GM21529 (cell line): Measurements from ENCODE around the gene NECAB2.

Experiments
- ATAC-seq: cut with Tn5 transposase; IDR thresholded peaks from one replicate; pipeline ENCODE4 v1.9.1; 2021; ENCODE audit not compliant: unreplicated experiment

Gene NECAB2

DNA sequence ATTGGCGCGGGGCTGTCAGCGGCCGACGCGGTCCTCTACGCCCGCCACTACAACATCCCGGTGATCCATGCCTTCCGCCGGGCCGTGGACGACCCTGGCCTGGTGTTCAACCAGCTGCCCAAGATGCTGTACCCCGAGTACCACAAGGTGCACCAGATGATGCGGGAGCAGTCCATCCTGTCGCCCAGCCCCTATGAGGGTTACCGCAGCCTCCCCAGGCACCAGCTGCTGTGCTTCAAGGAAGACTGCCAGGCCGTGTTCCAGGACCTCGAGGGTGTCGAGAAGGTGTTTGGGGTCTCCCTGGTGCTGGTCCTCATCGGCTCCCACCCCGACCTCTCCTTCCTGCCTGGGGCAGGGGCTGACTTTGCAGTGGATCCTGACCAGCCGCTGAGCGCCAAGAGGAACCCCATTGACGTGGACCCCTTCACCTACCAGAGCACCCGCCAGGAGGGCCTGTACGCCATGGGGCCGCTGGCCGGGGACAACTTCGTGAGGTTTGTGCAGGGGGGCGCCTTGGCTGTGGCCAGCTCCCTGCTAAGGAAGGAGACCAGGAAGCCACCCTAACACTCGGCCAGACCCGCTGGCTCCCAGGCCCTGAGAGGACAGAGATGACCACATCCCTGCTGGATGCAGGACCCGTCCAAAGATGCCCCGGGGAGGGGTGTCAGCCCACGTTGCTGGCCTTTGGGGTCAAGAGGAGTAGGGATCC, 2.4 kb upstream of the NECAB2 start:
- no peak for ATAC-seq

DNA sequence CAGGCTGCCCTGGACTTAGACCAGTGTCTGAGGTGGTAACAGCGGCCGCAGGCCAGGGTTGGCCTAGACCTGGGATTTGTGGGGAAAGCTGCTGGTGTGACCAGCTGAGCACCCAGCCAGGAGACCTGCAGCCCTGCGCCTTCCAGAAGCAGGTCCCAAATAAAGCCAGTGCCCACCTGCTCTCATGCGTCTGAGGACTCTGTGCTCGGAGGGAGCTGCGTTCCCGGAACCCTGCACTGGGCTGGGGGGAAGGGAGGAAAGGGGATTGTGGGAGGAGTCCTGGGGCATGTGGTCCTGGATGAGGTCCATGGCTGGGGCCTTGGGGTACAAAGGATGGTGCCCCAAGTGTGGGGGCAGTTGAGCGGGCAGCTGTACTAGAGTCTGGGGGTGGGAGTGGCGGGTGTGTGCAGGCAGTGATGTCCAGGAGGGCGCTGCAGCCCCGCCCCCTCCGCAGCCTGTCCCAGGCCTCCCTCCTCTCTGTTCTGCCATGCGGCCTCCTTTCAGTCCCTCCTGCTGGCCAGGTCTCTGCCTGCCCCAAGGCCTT, 1.8 kb upstream of the NECAB2 start:
- ATAC-seq: no peak

DNA sequence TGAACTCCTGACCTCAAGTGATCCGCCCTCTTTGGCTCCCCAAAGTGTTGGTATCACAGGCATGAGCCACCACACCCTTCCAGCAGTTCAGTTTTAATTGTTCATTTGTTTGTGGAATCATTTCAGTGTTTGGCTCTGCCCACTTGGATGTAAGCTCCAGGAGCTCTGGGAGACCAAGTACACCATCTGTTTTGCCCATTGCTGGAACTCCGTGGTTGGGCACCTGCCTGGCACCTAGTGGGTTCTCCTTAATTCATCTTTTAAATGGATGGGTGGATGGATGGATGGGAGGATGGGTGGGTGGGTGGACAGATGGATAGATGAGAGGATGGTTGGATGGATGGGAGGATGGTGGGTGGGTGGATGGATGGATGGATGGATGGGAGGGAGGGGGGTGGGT, 953 bp upstream of the NECAB2 start:
- ATAC-seq: no peak

DNA sequence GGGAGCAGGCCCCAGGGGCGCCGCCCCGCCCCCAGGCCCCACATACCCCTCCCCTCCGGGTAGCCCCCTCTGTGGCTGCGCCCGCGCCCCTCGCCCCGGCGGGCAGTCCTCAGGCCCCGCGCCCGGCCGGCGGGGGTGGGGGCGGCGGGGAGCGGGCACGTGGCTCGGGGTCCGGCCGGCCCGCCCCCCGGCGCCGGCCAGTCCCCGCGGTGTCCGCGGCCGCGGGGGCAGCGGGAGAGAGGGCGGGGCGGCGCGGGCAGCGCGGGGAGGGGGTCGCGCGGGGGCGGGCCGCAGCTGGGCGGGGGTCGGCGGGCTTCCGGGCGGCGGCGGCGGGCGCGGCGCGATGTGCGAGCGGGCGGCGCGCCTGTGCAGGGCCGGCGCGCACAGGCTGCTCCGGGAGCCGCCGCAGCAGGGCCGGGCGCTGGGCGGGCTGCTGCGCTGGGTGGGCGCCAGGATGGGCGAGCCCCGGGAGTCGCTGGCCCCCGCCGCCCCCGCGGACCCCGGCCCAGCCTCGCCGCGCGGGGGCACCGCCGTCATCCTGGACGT, 335 bp downstream of the NECAB2 start:
- no peak for ATAC-seq

DNA sequence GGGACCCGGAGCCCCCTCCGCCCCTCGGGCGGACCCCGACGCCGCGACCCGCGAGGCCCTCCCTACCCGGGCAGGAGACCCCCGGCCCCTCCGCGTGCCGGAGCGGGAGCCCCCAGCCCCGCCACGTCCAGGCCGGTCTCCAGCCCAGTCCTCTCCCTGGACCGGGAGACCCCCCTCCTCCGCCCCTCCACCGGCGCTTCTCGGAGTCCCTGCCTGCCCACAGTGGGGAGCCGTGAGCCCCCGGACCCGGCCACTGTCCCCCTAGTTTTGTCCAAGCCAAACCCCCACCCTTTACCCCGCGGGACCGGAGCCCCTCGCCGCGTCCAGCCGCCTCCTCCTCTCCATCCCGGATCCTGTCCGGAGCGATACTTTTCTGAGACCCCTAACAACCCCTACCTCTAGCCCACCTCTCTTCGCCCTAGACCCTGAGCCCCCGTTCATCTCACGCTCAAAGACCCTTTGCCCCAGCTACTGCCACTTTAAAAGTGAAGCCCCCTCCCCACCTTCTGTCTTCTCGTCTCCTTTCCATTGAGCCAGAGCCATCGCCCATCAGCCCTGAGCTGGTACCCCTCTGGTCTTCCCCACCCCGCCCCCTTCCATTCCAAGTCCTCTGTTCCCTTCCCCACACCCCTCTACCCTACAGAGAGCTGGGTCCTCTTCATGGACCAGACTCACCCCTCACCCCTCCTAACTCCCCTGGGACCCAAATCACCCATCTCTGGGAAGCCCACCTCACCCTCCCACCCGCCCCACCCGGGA, 1.0 kb downstream of the NECAB2 start:
- ATAC-seq: no peak

DNA sequence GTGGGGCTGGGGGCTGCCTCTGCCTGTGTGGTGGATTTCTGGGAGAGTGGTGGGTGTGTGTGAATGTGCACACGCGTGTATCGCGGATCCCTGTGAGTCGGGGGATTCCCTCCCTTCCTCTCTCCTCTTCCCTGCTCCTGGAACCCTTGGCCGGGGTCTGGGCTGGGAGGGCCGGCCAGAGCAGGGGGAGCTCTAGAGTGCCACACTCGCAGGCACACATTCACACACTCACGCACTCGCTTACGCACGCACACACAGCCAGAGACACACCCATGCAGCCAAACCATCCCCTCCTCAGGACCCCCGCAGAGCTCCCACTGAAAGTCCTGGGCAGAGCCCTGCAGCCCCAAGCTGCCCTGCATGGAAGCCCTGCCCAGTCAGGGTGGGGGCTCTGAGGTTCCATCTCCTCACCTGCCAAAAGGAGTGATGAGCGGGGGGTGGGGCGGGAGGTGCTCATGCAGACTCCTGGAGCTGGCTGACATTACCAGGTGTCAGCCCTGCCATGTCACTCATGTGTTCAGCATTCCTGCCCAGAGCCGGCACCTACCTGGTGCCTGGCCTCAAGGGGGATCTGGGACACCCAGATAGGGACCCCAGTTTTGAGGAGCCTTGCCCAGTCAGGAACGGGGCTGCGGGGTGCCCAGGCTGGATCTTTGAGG, 1.9 kb downstream of the NECAB2 start:
- ATAC-seq: no peak

DNA sequence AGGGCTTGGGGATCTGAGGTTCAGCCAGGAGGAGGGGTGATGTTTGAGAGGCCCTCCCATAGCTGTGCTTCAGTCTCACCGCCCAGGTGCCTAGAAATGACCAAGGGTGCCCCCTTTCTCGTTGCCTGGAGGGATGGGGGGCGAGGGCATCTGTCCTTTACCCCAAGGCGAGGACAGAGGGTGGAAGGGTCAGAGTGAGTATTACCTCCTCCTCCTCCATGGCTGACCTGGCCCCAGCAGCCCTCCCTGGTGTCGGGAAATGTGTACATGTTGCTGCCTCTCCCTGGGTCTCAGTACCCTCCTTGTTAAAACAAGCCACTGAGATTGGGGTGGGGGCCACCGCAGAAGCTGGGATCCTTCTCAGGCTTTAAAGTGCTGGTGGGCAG, 2.4 kb downstream of the NECAB2 start:
- no peak for ATAC-seq

DNA sequence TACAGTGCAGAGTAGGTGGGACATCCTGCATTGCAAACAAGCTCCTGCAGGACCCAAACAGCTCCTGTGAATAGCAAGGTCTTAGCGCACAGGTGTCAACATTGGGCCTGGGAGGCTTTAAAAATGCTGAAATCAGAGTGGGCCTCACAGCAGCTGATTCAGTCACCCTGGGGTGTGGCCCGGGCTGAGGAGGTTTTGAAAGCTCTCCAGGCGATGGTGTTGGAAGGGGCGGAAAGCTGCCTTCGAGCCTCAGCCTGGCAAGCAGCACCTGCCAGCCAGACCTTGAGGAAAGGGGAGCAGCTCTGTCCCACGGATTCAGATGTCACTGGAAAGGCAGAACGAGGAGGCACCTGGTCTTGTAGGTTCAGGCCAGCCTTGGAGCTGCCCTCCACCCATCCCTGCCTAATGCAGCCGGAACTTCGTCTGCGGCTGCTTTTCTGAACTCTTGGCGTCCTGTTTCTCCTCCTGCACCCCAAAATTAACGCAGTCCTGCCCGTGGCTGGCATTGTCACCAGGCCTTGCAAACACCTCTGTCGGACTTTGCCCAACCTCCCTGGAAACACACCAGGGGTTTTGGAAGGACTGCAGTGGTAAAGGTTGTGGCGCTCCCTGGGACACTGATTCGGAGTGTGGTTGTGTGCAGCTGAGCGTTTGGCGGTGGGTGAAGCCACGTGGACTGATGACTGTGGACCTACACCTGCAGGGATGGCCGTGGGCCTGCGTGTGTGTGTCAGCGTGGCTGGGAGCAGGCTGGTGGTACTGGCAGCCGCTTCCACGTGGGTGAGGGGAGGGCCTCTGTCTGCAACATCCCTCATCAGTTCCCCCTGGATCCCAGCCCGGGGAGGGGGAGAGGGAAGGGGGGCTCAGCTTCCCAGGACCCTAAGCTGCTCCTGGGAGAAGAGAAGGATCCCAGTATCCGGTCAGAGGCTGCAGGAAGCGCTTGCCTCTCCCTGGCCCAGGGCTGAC, 3.4 kb downstream of the NECAB2 start:
- no peak for ATAC-seq

DNA sequence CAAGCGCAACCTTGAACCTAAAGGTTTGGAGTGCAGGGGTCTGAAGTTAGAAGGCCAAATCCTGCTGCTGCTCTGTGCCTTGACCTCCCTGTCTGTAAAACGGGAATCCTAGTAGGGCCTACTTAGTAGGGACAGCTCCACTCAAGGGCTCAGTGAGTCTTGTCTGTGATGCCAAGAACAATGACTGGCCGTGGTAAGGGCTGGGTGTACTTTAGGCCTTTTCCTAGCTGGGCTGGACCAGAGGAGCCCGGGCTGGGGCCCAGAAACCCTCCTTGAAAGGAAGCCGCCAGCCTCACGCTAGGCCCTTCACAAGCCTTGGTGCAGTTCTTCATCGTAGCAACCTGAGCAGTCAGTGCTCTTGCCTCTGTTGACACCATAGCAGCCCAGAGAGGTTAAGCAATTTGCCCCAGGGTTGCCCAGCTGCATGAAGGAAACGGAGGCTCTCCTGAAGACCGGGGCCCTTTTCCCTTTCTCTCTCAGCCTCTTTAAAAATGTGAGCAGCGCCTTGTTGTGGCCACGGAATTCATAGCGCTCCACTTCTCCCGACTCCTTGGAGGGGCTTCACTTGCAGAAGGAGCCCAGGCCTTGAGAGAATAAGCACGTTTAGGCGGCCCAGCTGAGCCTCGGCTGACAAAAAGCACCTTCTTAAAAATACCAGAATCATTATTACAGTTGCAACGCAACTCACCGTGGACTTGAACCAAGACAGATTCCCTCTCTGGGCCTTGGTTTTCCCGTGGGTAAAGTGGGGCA, 4.4 kb downstream of the NECAB2 start:
- ATAC-seq: no peak

DNA sequence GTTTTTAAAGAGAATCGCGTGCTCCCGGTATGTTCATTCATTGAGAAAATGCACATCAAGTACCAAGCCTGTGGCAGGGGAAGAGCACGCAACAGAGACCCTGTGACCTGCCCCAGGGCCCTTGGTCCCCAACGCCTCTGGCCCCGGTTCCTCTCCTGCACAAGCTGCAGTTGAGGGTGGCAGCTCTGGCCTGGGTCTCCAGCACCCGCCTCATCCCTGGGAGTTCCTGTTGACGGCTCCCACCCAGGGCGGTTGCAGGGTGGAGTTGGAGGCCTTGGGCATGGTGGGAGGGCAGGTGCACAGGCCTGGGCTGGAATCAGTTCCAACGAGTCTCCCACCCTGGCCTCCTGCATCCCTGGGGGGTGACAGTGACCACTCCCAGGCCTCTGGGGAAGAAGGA, 5.0 kb downstream of the NECAB2 start:
- no peak for ATAC-seq

DNA sequence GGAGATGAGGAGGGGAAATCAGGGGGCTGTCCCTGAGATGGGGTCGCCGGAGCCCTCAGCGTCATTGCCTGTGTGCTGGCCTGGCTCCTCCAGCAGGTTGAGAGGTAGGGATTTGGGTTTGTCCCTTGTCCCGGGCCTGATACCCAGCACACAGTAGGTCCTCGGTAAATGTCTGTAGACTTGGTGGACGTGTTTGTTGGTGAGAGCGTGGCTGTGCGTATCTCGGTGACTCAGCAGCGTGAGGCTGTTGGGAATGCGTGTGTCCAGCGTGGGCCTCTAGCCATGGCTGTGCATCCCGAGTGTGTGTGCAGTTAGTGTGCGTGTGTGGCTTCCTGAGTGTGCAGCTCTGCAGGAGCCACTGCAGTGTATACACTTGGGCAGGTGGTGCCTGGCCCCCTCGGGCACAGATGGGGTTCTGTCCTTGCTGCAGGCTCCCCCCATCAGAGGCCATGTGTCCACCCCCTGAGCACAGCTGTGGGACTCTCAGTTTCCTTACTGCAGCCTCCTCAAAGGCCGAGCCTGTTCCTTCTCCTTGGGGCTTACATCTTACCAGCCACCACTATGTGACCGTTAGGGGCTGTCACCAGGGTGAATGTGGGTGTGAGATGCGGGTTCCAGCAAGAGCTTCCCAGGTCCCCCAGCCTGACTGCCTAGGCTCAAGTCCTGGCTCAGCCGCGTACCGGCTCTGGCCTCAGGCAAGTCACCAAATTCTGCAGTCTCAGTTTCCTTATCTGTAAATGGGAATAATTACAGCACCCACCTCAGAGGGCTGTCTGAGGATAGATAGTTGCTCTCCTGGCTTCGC, 5.7 kb downstream of the NECAB2 start:
- no peak for ATAC-seq

DNA sequence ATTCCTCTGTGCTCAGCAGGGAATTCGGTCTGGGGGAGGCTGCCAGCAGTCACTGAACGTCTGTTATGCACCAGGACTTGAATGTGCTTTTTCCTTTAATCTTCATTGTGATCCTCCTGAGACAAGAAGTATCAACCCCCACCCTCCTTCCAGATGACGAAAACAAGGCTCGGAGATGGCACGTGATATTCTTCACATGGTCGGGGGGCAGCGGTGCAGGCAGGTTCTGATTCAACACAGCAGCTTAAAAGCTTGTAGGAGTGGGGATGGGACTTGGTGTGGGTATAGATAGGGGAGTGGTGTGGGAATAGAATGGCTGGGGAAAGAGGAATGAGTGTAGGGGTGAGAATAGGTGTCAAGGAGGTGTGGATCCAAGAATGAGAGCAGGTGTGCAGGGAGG, 6.4 kb downstream of the NECAB2 start:
- no peak for ATAC-seq

DNA sequence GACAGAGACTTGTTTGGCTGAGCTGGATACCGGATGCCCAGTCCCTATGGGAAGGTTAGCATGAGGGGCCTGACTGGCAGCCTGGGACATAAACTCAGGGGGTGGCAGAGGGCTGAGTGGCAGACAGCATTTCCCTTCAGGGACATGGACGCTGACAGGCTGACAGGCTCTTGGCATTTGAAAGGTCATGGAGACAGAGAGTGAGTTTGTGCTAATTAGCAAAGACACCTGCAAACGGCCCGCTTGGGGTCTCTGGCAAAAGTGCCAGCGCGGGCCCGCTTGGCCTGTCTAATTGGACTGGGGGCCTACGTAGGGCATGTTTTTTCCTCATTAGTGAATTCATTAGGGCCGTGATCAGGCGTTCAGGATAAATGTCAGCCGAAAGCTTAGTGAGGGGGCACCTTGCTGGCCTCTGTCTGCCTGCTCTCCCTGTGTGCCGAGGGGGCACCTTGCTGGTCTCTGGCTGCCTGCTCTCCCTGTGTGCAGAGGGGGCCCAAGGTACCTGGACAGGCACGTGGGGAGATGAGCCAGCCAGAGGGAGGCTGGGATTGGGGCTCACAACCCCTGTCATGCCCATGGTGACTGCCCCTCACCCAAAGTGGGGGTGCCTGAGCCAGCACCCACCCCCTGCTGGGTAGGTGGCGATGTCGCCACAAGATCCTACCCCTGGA, 7.7 kb downstream of the NECAB2 start:
- no peak for ATAC-seq

DNA sequence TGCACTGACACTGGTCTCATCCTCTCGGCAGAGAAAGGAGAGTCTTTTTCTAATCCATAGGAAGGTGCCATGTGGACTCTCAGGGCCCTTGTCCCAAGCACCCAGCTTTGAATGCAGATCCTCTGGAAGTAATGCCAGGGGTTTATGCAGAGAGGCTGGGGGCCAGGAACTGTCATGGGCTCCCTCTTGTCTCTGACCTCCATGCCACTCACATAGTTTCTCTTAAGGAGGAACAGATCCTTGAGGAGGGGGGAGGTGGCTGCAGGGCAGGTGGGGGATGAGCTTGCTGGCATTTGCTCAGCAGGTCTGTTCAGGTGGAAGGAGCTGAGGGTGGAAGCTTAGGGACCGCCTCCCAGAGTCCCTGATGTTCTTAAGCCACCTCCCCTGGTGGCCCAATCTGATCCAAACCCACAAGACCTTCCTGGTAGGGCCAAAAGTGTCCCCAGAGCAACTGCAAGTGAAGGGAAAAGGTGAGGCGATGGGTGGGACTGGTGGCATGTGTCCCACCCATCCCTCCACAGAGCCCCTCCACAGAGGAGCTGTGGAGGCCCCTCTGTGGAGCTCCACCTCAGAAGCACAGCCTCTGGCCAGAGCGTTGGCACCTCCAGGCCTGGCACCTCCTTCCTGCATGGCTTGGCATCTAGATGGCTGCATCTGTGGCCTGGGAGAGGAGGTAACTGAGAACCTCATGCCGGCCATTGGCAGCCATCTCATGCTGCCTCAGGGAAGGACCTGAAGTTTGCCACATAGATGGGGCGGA, 9.2 kb downstream of the NECAB2 start:
- ATAC-seq: no peak

DNA sequence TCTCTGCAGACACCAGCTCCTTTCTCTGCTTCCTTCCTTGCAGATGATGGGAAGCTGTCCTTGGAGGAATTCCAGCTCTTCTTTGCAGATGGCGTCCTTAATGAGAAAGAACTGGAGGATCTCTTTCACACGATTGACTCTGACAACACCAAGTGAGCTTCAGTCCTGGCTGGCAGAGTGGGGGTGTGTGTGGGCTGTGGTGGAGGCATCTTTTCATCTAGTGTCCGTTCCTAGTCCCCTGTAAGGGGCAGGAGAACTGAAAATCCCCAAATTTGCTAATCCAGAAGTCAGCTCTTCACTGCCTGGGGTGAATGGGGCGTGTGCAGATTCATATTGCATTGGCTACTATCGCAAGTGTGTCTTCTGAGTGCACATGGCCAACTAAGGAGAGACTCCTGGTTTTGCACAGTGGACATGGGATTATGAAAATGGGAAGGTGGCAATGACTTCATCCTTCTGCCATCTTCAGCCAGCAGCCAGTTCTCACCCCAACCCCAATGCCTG, 10.4 kb downstream of the NECAB2 start:
- ATAC-seq: no peak

DNA sequence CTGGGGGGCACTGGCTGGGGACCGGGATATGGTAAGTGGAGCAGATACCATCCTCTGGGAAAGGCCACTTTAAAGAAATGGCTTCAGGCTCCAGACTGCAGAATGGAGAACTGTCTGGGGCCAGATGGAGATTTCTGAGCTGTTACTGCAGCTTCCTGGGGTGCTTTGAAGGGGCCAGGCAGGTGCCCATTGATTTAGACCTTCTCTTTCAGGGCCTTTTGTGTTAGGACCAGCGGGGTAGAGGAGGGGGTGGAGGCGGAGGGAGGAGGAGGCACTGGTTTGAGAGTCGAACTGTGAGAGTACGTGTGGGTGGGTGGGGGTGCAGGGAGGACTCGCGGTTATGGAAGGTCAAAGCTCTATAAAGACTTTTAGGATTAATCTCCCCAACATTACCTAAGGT, 11.4 kb downstream of the NECAB2 start:
- no peak for ATAC-seq

DNA sequence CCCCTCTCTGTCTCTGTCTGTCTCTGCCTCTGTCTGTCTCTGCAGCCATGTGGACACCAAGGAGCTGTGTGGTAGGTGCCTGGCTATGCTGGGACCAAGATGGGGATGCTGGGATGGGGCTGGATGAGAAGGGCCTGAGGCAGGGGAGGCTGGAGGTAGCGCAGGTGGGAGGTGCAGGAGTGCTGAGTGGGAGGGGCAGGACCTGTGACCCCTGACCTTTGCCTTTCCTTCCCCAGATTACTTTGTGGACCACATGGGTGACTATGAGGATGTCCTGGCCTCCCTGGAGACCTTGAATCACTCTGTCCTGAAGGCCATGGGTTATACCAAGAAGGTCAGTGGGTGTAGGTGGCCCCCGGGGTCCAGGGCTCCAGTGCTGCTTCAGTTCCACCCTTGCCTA, 12.8 kb downstream of the NECAB2 start:
- no peak for ATAC-seq

DNA sequence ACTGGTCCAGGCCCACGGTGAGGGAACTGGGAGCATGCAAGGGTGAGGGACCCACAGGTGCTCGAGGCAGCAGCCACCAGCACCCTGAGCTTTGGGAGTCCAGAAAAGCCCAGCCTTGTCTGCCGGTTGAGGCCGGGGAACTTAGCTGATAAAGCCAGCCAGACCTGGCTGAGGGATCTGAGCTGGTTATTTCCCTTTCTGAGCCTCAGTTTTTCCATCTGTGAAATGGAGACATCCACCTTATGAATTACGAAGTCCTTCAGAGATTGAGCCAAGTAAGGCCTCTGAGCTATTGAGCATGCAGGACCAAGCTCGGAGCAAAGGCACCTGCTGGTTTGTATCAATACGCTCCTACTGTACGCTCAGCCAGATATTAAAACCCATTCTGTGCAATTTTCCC, 13.8 kb downstream of the NECAB2 start:
- no peak for ATAC-seq
